Erythroblast (primary cell): ENCODE results near the gene P2RX6.

Experiments
- GATA1 ChIP-seq: IDR thresholded peaks from 2 replicates; pipeline ENCODE4 v1.6.1; 2011; ENCODE audit warnings: low read depth, mild to moderate bottlenecking, control low read depth, low read length, moderate library complexity
- POLR2A ChIP-seq: IDR thresholded peaks from 2 replicates; pipeline ENCODE4 v1.6.1; 2011; ENCODE audit warnings: mild to moderate bottlenecking, low read length

DNA sequence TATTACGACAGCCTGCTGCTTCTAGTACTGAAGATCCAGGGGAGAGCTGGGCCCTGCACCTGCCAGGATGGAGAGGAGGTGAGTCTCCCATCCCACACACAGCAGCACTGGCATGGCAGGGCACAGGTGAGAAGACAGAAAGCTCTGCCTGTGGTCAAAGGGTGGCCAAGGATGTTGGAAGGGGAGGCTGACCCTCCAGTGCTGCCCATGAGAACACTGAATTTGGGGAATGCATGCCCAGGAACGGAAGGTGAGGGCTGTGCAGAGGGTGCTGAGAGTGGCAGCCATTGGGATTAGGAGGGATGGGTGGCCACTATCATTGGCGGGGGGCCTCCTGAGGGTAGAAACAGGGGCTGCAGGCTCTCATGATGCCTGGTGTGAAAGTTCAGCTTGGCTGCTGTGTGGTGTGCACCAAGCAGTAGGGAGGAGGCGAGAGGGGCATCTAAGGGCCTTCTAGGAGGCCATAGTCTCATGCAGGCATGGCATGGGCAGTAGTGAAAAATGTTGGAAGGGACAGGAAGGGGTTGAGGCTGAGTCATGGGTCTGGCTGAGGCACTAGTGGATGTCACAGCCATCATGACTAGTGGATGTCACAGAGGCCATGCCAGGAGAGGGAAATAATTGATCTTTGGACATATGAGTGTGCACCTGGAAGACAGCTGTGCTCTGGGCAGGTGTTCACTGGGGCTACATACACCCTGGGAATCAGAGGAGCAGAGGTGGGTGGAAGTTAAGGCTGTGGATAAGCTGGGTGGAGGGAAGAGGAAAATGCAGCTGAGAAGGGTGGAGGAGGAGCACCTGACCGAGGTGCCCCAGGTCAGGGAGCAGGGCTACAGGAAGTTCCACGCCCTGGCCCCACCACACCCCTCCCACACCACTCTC lies 28.3 kb downstream of the P2RX6 start:
- TF ChIP-seq POLR2A: no peak
- TF ChIP-seq GATA1: no peak
